Natural killer cell (primary cell): Measurements from ENCODE around the gene HAAO. TPM values are rescaled to one million over a fixed set of nuclear protein-coding genes. Genes with fewer than 3 reads are reported as not detected.

Experiments
- ATAC-seq, 3 donors: fragments of 150-1000 bp in 2 of 3; fragments of 200-7000 bp in 1 of 3; cut with Tn5 transposase; 1 replicate in 1 of 3; 2 replicates in 2 of 3; pipeline ENCODE4 v1.10.0; 2021; ENCODE audit warnings: mild to moderate bottlenecking in 2 of 3, moderate library complexity in 2 of 3
- DNase-seq, 2 donors: peaks; one replicate each; pipeline versions ENCODE4 v3.0.0 to v3.0.0-alpha.2; 2013 to 2021; ENCODE audit warnings: mixed read lengths in 1 of 2
- H3K27ac ChIP-seq: one replicate; pipeline ENCODE4 v1.5.1; 2013; ENCODE audit warnings: mild to moderate bottlenecking, low read length
- H3K27me3 ChIP-seq: one replicate; pipeline ENCODE4 v1.6.1; 2013; ENCODE audit warnings: low read length; ENCODE audit not compliant: control insufficient read depth, insufficient read depth
- H3K36me3 ChIP-seq: one replicate; pipeline ENCODE4 v1.6.1; 2013; ENCODE audit warnings: low read length; ENCODE audit not compliant: control insufficient read depth, insufficient read depth
- H3K4me1 ChIP-seq: one replicate; pipeline ENCODE4 v1.6.1; 2013; ENCODE audit warnings: low read length; ENCODE audit not compliant: control insufficient read depth, insufficient read depth
- H3K4me3 ChIP-seq: one replicate; pipeline ENCODE4 v1.5.1; 2013; ENCODE audit warnings: low read length
- H3K9me3 ChIP-seq: one replicate; pipeline ENCODE4 v1.6.1; 2013; ENCODE audit warnings: low read length; ENCODE audit not compliant: control insufficient read depth, insufficient read depth
- H3K27ac Mint-ChIP-seq, 2 donors: one replicate each; pipeline ENCODE4 v1.8.0; 2022; ENCODE audit warnings: mild to moderate bottlenecking in 2 of 2, mixed read lengths in 2 of 2, moderate library complexity in 1 of 2
- H3K27me3 Mint-ChIP-seq, 2 donors: one replicate each; pipeline ENCODE4 v1.8.0; 2022; ENCODE audit warnings: low read depth in 2 of 2, mixed read lengths in 2 of 2
- H3K36me3 Mint-ChIP-seq: one replicate; pipeline ENCODE4 v1.8.0; 2022; ENCODE audit warnings: mixed read lengths
- H3K4me1 Mint-ChIP-seq, 2 donors: one replicate each; pipeline ENCODE4 v1.8.0; 2022; ENCODE audit warnings: mixed read lengths in 2 of 2
- H3K4me3 Mint-ChIP-seq: one replicate; pipeline ENCODE4 v1.8.0; 2022; ENCODE audit warnings: mild to moderate bottlenecking, moderate library complexity, mixed read lengths
- H3K9me3 Mint-ChIP-seq, 2 donors: one replicate each; pipeline ENCODE4 v1.8.0; 2022; ENCODE audit warnings: mixed read lengths in 2 of 2
- WGBS: methylation state at CpG from one replicate; pipeline ENCODE4 v1.1.7; 2013; ENCODE audit warnings: missing lambda C conversion rate; ENCODE audit not compliant: insufficient coverage; 5-methylcytosine and 5-hydroxymethylcytosine counted together
- intact Hi-C: fragments of 100-400 bp; cut with micrococcal nuclease; formaldehyde crosslinking; loops from one replicate; pipeline ENCODE4 v1.14.2; 2022
- total RNA-seq, 4 donors: library from RNA; stranded (reverse); fragments of 120-200 nt in 1 of 4; gene quantifications; one replicate each; pipeline versions ENCODE4 v1.2.3 to v1.2.4, GENCODE V29; 2013 to 2022
- TF ChIP-seq, protein P1 (sequence below): fragments of 200-600 bp; IDR thresholded peaks from one replicate; pipeline ENCODE4 v1.8.0; 2022; ENCODE audit warnings: antibody characterized with exemption

Gene HAAO
- total RNA-seq, 3 donors from 2014 or later (not counting 1 experiment from before 2014, with no cell fraction given), result 0.35 to 1.3 (median 0.68) TPM

DNA sequence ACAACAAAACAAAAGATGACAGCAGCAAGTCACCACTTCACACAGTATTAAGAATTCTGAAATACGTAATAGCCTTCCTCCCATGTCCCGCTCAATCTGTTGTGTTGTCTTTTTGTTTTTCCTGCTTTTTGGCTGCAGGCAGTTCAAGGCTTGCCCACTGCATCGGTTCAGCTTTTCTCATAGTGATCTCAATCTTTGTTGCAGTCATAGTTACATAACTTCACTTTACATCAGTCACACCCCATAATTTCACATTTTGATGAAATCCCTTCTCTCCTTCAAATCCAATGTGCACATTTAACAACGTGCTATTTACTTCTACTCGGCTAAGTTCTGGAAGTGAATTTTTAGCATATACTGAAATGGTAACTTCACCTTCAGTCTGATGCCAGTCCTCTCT lies 33.8 kb upstream of the HAAO start:
- ATAC-seq (no peak), DNase-seq (no peak)
- peaks cover 0 to 12% of the 10 kb centered on the region in 2 donors for H3K27me3 Mint-ChIP-seq
- Histone ChIP-seq H3K27ac (no peak overlapping the region), H3K4me1 (peaks cover 14% of the 10 kb centered on the region), H3K27me3 (no peaks in the 10 kb centered on the region), H3K9me3 (no peaks in the 10 kb centered on the region), H3K4me3 (no peak overlapping the region), H3K36me3 (no peaks in the 10 kb centered on the region)
- H3K27ac Mint-ChIP-seq, result no peak overlapping the region
- H3K9me3 Mint-ChIP-seq, result no peaks in the 10 kb centered on the region
- H3K36me3 Mint-ChIP-seq, result no peaks in the 10 kb centered on the region
- intact Hi-C loops, result loop anchor here (5.0 to 10.0 kb wide), 2 partner anchors 749 to 781 kb away; no protein-coding TSS in a partner anchor
- TF ChIP-seq, protein P1, sequence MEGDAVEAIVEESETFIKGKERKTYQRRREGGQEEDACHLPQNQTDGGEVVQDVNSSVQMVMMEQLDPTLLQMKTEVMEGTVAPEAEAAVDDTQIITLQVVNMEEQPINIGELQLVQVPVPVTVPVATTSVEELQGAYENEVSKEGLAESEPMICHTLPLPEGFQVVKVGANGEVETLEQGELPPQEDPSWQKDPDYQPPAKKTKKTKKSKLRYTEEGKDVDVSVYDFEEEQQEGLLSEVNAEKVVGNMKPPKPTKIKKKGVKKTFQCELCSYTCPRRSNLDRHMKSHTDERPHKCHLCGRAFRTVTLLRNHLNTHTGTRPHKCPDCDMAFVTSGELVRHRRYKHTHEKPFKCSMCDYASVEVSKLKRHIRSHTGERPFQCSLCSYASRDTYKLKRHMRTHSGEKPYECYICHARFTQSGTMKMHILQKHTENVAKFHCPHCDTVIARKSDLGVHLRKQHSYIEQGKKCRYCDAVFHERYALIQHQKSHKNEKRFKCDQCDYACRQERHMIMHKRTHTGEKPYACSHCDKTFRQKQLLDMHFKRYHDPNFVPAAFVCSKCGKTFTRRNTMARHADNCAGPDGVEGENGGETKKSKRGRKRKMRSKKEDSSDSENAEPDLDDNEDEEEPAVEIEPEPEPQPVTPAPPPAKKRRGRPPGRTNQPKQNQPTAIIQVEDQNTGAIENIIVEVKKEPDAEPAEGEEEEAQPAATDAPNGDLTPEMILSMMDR, result no peak
- no peak overlapping the region for H3K4me3 Mint-ChIP-seq
- peaks cover 10 to 16% of the 10 kb centered on the region in 2 donors for H3K4me1 Mint-ChIP-seq
- 95% methylated on average over 5 of the region's 5 CpGs for WGBS

DNA sequence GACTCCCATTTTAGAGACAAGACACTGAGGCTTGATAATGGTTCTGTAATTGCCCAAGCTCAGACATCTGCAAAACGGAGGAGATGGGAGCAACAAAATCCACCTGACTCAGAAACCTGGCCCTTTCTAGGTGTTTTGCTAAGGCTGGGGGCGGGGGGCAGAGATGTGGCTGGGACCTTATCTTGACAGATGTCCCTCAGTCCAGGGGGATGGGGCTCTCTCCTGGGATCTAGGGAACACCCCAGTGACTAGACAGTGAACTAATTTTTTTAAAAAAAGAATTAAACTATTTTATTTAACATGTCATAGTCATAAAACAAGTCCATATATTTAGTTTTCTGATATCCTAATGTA lies 32.0 kb upstream of the HAAO start:
- no peaks in the 10 kb centered on the region for H3K36me3 ChIP-seq
- DNase-seq (no peak), ATAC-seq (no peak)
- Mint-ChIP-seq H3K27me3 (peaks cover 2 to 16% of the 10 kb centered on the region in 2 donors), H3K4me1 (peaks cover 10 to 16% of the 10 kb centered on the region in 2 donors), H3K27ac (no peak overlapping the region), H3K36me3 (no peaks in the 10 kb centered on the region), H3K4me3 (no peak overlapping the region), H3K9me3 (no peaks in the 10 kb centered on the region)
- no peak overlapping the region for H3K27ac ChIP-seq
- no peaks in the 10 kb centered on the region for H3K27me3 ChIP-seq
- no peaks in the 10 kb centered on the region for H3K9me3 ChIP-seq
- 82% methylated on average over 2 of the region's 2 CpGs for WGBS
- peaks cover 14% of the 10 kb centered on the region for H3K4me1 ChIP-seq
- TF ChIP-seq, protein P1, result no peak
- intact Hi-C loops, result loop anchor here (10.0 kb wide), 1 partner anchor 750 kb away; no protein-coding TSS in a partner anchor
- H3K4me3 ChIP-seq, result no peak overlapping the region

DNA sequence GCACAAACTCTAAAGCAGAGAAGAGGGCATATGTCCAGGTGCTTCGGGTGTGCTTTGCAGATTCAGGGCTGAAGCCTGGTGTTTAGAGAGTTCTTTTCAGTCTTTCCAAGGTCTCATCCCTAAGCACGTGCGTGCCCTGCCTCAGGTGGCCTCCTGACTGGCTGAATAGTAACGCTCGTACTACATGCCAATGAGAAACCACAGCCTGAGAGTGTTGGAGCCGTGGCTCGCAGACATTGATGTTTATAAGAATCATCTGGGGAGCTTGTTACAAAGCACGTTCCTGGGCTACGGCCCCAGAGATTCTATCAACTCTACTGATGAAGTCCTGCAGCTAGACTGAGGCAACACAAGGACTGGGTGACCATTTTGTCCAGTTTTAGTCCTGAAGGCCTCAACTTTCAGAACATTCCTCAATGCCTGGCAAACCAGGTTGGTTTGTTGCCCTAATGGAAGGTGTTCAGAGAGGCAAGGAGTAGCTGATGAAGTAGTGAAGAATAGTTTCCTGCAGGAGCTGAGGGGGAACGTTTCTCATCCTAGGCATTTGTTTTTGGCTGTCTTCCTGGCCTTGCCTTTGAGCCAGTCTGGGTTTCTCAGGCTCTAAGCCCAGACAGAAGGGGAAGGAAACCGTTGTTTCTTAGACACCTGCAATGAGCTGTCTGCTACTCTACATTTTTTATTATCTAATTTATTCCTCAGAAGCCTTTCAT lies 31.5 kb upstream of the HAAO start:
- Histone ChIP-seq H3K27me3 (no peaks in the 10 kb centered on the region), H3K27ac (no peak overlapping the region), H3K4me3 (no peak overlapping the region), H3K4me1 (peaks cover 14% of the 10 kb centered on the region), H3K9me3 (no peaks in the 10 kb centered on the region), H3K36me3 (no peaks in the 10 kb centered on the region)
- TF ChIP-seq, protein P1, result no peak
- Mint-ChIP-seq H3K36me3 (no peaks in the 10 kb centered on the region), H3K4me3 (no peak overlapping the region), H3K27me3 (peaks cover 5 to 20% of the 10 kb centered on the region in 2 donors), H3K9me3 (no peaks in the 10 kb centered on the region), H3K4me1 (peaks cover 10 to 12% of the 10 kb centered on the region in 2 donors), H3K27ac (no peak overlapping the region)
- ATAC-seq (no peak), DNase-seq (no peak)
- intact Hi-C loops, result loop anchor here (10.0 kb wide), 1 partner anchor 751 kb away; no protein-coding TSS in a partner anchor
- 74% methylated on average over 11 of the region's 11 CpGs for WGBS
